GM12878 (cell line): ENCODE measurements around the gene CFAP99. TPM values are rescaled to one million over a fixed set of nuclear protein-coding genes. Genes with fewer than 3 reads are reported as not detected.

Source experiments
- ATF2 ChIP-seq: IDR thresholded peaks from 2 replicates; pipeline ENCODE4 v1.6.1; 2012; ENCODE audit warnings: low read length, inconsistent platforms
- CUX1 ChIP-seq: IDR thresholded peaks from 2 replicates; pipeline ENCODE4 v1.6.1; 2012; ENCODE audit warnings: improper control_type of control experiment, low read depth, low read length; ENCODE audit not compliant: insufficient replicate concordance
- HCFC1 ChIP-seq: fragments of 150-350 bp; IDR thresholded peaks from 2 replicates; pipeline ENCODE4 v1.6.1; 2014; ENCODE audit warnings: low read length
- JUNB ChIP-seq: IDR thresholded peaks from 2 replicates; pipeline ENCODE4 v1.6.1; 2016; ENCODE audit warnings: antibody characterized with exemption, mild to moderate bottlenecking
- NBN ChIP-seq: fragments of 450-650 bp; IDR thresholded peaks from 2 replicates; pipeline ENCODE4 v1.6.1; 2016
- NR2F1 ChIP-seq: fragments of 450-650 bp; conservative IDR thresholded peaks from 2 replicates; pipeline ENCODE4 v1.6.1; 2017; ENCODE audit warnings: mild to moderate bottlenecking
- NRF1 ChIP-seq: conservative IDR thresholded peaks from 2 replicates; pipeline ENCODE4 v1.6.1; 2011; ENCODE audit warnings: mild to moderate bottlenecking, low read depth, low read length, improper control_type of control experiment
- RBBP5 ChIP-seq: fragments of 200-600 bp; sonication (generic); conservative IDR thresholded peaks from 2 replicates; pipeline ENCODE4 v1.6.1; 2016
- SMC3 ChIP-seq: IDR thresholded peaks from 2 replicates; pipeline ENCODE4 v1.6.1; 2011; ENCODE audit warnings: low read length, improper control_type of control experiment, borderline replicate concordance
- SP1 ChIP-seq: IDR thresholded peaks from one replicate; pipeline ENCODE4 v1.6.1; 2011; ENCODE audit warnings: low read depth, low read length
- TCF12 ChIP-seq: IDR thresholded peaks from 2 replicates; pipeline ENCODE4 v1.6.1; 2011; ENCODE audit warnings: low read depth, mild to moderate bottlenecking, low read length
- TCF7 ChIP-seq: IDR thresholded peaks from 2 replicates; pipeline ENCODE4 v1.6.1; 2014; ENCODE audit warnings: antibody characterized with exemption, borderline replicate concordance
- WRNIP1 ChIP-seq: IDR thresholded peaks from 2 replicates; pipeline ENCODE4 v1.6.1; 2011; ENCODE audit warnings: low read depth, low read length, improper control_type of control experiment, borderline replicate concordance
- ZBTB4 ChIP-seq: fragments of 450-650 bp; formaldehyde crosslinking; IDR thresholded peaks from 2 replicates; pipeline ENCODE4 v1.4.0; 2022; ENCODE audit warnings: mild to moderate bottlenecking, moderate library complexity
- polyA plus RNA-seq, 11 experiments: library from polyadenylated mRNA; depleted of rRNA in 4 of 11; unstranded in 6 of 11; stranded (reverse) in 5 of 11; fragments of >200 nt; fragmentation: Nextera tagmentation in 4 of 11; fragmentation: Illumina TruSeq in 1 of 11; extraction: Ambion mirVana in 4 of 11; extraction: Trizol in 1 of 11; gene quantifications; 1 replicate in 1 of 11; 2 replicates in 10 of 11; pipeline versions ENCODE4 v1.2.1 to v1.2.3, GENCODE V29; 2011 to 2016; ENCODE audit warnings: inconsistent platforms in 2 of 11, missing spikeins in 2 of 11, low read depth in 1 of 11
- total RNA-seq, 4 experiments: library from RNA; depleted of rRNA in 3 of 4; stranded (reverse); fragments of >200 nt in 3 of 4; fragmentation: Illumina TruSeq in 1 of 4; extraction: Trizol in 1 of 4; gene quantifications; 2 replicates each; pipeline versions ENCODE4 v1.2.1 to v1.2.3, GENCODE V29; 2013 to 2021
- TF ChIP-seq, protein P1 (sequence below): fragments of 450-650 bp; IDR thresholded peaks from 2 replicates; pipeline ENCODE4 v1.6.1; 2017; ENCODE audit warnings: mild to moderate bottlenecking, moderate library complexity

CFAP99 gene
- total and polyA plus RNA-seq, 10 of the 15 experiments (the other 5 are each of a cell fraction or from before 2014, with no cell fraction given): not detected

- TF ChIP-seq ZBTB4: no peak
- no peak for TF ChIP-seq SMC3
- TF ChIP-seq NR2F1: peak; percentile 60
- TF ChIP-seq CUX1: peak; percentile 79
- TF ChIP-seq WRNIP1: no peak
- no peak for TF ChIP-seq TCF7
- 0 out of 2 replicates have a peak, but pooled peaks have one; percentile 21 for TF ChIP-seq TCF12
- TF ChIP-seq SP1: no peak
- no peak for TF ChIP-seq JUNB
- TF ChIP-seq, protein P1, sequence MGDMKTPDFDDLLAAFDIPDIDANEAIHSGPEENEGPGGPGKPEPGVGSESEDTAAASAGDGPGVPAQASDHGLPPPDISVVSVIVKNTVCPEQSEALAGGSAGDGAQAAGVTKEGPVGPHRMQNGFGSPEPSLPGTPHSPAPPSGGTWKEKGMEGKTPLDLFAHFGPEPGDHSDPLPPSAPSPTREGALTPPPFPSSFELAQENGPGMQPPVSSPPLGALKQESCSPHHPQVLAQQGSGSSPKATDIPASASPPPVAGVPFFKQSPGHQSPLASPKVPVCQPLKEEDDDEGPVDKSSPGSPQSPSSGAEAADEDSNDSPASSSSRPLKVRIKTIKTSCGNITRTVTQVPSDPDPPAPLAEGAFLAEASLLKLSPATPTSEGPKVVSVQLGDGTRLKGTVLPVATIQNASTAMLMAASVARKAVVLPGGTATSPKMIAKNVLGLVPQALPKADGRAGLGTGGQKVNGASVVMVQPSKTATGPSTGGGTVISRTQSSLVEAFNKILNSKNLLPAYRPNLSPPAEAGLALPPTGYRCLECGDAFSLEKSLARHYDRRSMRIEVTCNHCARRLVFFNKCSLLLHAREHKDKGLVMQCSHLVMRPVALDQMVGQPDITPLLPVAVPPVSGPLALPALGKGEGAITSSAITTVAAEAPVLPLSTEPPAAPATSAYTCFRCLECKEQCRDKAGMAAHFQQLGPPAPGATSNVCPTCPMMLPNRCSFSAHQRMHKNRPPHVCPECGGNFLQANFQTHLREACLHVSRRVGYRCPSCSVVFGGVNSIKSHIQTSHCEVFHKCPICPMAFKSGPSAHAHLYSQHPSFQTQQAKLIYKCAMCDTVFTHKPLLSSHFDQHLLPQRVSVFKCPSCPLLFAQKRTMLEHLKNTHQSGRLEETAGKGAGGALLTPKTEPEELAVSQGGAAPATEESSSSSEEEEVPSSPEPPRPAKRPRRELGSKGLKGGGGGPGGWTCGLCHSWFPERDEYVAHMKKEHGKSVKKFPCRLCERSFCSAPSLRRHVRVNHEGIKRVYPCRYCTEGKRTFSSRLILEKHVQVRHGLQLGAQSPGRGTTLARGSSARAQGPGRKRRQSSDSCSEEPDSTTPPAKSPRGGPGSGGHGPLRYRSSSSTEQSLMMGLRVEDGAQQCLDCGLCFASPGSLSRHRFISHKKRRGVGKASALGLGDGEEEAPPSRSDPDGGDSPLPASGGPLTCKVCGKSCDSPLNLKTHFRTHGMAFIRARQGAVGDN: 0 out of 2 replicates have a peak, but pooled peaks have one; percentile 28
- TF ChIP-seq HCFC1: no peak
- TF ChIP-seq NBN: no peak
- TF ChIP-seq ATF2: no peak
- no peak for TF ChIP-seq NRF1
- no peak for TF ChIP-seq RBBP5
Observed at GRCh38 chr4:2494992-2495391, 76.2 kb downstream of the CFAP99 start (continued).
